Endothelial cell of umbilical vein (primary cell): ENCODE measurements around the gene DNAAF5. TPM values are rescaled to one million over a fixed set of nuclear protein-coding genes. Genes with fewer than 3 reads are reported as not detected.

Source experiments
- BruUV-seq: library from RNA; stranded (reverse); fragments of 400-500 nt; replicated peaks from 2 replicates; lab custom pipeline; 2021; lab: Mats Ljungman, UMichigan
- CTCF ChIA-PET: fragments of 300-600, 350-600 bp; sonication (Branson Sonifier 250); formaldehyde crosslinking; loops from one replicate; lab custom pipeline; 2021; ENCODE audit warnings: antibody characterized with exemption, inconsistent platforms; lab: Charles Lee
- POLR2A ChIA-PET: fragments of 300-600, 350-600 bp; sonication (Branson Sonifier 250); formaldehyde crosslinking; loops from one replicate; lab custom pipeline; 2021; ENCODE audit warnings: antibody characterized with exemption, inconsistent platforms; lab: Charles Lee
- DNase-seq: peaks from one replicate; pipeline ENCODE4 v3.0.0-alpha.2; 2011; ENCODE audit warnings: low read depth, low spot score
- FAIRE-seq: peaks from 2 replicates; lab custom pipeline; 2011; peaks lifted over from hg19 to GRCh38; lab: Jason Lieb, UNC
- H2AFZ ChIP-seq: 2 replicates; pipeline ENCODE4 v1.6.0; 2012; ENCODE audit warnings: low read depth, low read length, control low read depth, inconsistent platforms
- H3K27ac ChIP-seq: 2 replicates; pipeline ENCODE4 v1.5.1; 2011; ENCODE audit warnings: low read depth, mild to moderate bottlenecking, control low read depth, low read length, moderate library complexity; ENCODE audit not compliant: insufficient read depth
- H3K27me3 ChIP-seq, 2 experiments: 2 replicates each; pipeline versions ENCODE4 v1.6.0 to v1.6.1; 2011; ENCODE audit warnings: low read length in 2 of 2, mixed read lengths in 1 of 2; ENCODE audit not compliant: control insufficient read depth in 2 of 2, insufficient read depth in 2 of 2
- H3K36me3 ChIP-seq, 2 experiments: 2 replicates in 1 of 2; 3 replicates in 1 of 2; pipeline ENCODE4 v1.5.1; 2011; ENCODE audit warnings: low read length in 2 of 2, mild to moderate bottlenecking in 1 of 2, moderate library complexity in 1 of 2; ENCODE audit not compliant: control insufficient read depth in 2 of 2, insufficient read depth in 2 of 2; ENCODE audit errors: extremely low read depth in 1 of 2
- H3K4me1 ChIP-seq: 3 replicates; pipeline ENCODE4 v1.5.1; 2011; ENCODE audit warnings: mild to moderate bottlenecking, low read length; ENCODE audit not compliant: control insufficient read depth, insufficient read depth; ENCODE audit errors: extremely low read depth
- H3K4me2 ChIP-seq: 2 replicates; pipeline ENCODE4 v1.6.1; 2011; ENCODE audit warnings: low read length, control low read depth, mixed read lengths; ENCODE audit not compliant: insufficient read depth
- H3K4me3 ChIP-seq, 3 experiments: fragments of 200-600 bp in 1 of 3; sonication (generic), shearing (Covaris generic) in 1 of 3; replicated peaks in 1 of 3; 2 replicates each; pipeline ENCODE4 v1.5.1; 2011 to 2016; ENCODE audit warnings: control low read depth in 3 of 3, low read length in 3 of 3, mild to moderate bottlenecking in 2 of 3, inconsistent platforms in 1 of 3, low read depth in 1 of 3, moderate library complexity in 1 of 3; ENCODE audit not compliant: insufficient read depth in 1 of 3
- H3K79me2 ChIP-seq: 2 replicates; pipeline ENCODE4 v1.6.0; 2012; ENCODE audit warnings: low read length, inconsistent platforms; ENCODE audit not compliant: control insufficient read depth, insufficient read depth
- H3K9ac ChIP-seq: replicated peaks from 2 replicates; pipeline ENCODE3; 2011; ENCODE audit warnings: low read length, control low read depth; ENCODE audit not compliant: insufficient read depth; ENCODE audit errors: extremely low read depth
- H3K9me1 ChIP-seq: replicated peaks from 3 replicates; pipeline ENCODE4 v1.6.0; 2011; ENCODE audit warnings: mild to moderate bottlenecking, low read length; ENCODE audit not compliant: control insufficient read depth, insufficient read depth; ENCODE audit errors: extremely low read depth
- H3K9me3 ChIP-seq: replicated peaks from 2 replicates; pipeline ENCODE4 v1.5.1; 2012; ENCODE audit warnings: low read length, inconsistent platforms; ENCODE audit not compliant: control insufficient read depth, insufficient read depth
- H4K20me1 ChIP-seq: replicated peaks from 2 replicates; pipeline ENCODE3; 2011; ENCODE audit warnings: mild to moderate bottlenecking, low read length; ENCODE audit not compliant: control insufficient read depth, insufficient read depth; ENCODE audit errors: extremely low read depth
- FOS ChIP-seq: IDR thresholded peaks from 2 replicates; pipeline ENCODE4 v1.6.1; 2011; ENCODE audit warnings: mild to moderate bottlenecking, low read length, moderate library complexity, borderline replicate concordance; ENCODE audit not compliant: insufficient read depth
- GATA2 ChIP-seq: IDR thresholded peaks from 2 replicates; pipeline ENCODE4 v1.7.0; 2011; ENCODE audit warnings: low read depth, mild to moderate bottlenecking, moderate library complexity, mixed read lengths, low read length; ENCODE audit not compliant: insufficient read length, insufficient read depth
- POLR2AphosphoS5 ChIP-seq: IDR thresholded peaks from 2 replicates; pipeline ENCODE4 v1.6.1; 2012; ENCODE audit warnings: low read depth, mild to moderate bottlenecking, control low read depth, low read length, moderate library complexity; ENCODE audit not compliant: insufficient read depth
- dilution Hi-C: fragments of 300-500 bp; cut with MboI; formaldehyde crosslinking; loops from one replicate; pipeline ENCODE4 v1.15.0; 2019; ENCODE audit warnings: low sequenced_read_pairs; ENCODE audit not compliant: extremely low pct_ligation_motif_present
- intact Hi-C: fragments of 100-400 bp; cut with micrococcal nuclease; formaldehyde crosslinking; loops from one replicate; pipeline ENCODE4 v1.10.0; 2022
- polyA plus RNA-seq, 4 experiments: library from polyadenylated mRNA; depleted of rRNA in 3 of 4; stranded (reverse) in 3 of 4; unstranded in 1 of 4; fragments of >200 nt; gene quantifications; 2 replicates each; pipeline versions ENCODE4 v1.2.1 to v1.2.3, GENCODE V29; 2011 to 2012; ENCODE audit warnings: missing spikeins in 1 of 4
- total RNA-seq: library from RNA; stranded (reverse); gene quantifications from 2 replicates; pipeline ENCODE4 v1.2.3, GENCODE V29; 2021
- TF ChIP-seq, protein P1 (sequence below): IDR thresholded peaks from 2 replicates; pipeline ENCODE4 v1.6.1; 2011; ENCODE audit not compliant: insufficient read depth, insufficient read length
- TF ChIP-seq, protein P2 (sequence below), 2 donors: IDR thresholded peaks; 1 replicate in 1 of 2; 2 replicates in 1 of 2; pipeline ENCODE4 v1.5.1; 2011; ENCODE audit warnings: low read length in 2 of 2, mild to moderate bottlenecking in 2 of 2, moderate library complexity in 2 of 2, control low read depth in 1 of 2, inconsistent platforms in 1 of 2, low read depth in 1 of 2; ENCODE audit not compliant: insufficient read depth in 1 of 2; ENCODE audit errors: extremely low read depth in 1 of 2

Gene DNAAF5
- total and polyA plus RNA-seq, 2 donors (not counting 3 experiments of a cell fraction or from before 2014, with no cell fraction given): 49.3 to 65.5 TPM

DNA sequence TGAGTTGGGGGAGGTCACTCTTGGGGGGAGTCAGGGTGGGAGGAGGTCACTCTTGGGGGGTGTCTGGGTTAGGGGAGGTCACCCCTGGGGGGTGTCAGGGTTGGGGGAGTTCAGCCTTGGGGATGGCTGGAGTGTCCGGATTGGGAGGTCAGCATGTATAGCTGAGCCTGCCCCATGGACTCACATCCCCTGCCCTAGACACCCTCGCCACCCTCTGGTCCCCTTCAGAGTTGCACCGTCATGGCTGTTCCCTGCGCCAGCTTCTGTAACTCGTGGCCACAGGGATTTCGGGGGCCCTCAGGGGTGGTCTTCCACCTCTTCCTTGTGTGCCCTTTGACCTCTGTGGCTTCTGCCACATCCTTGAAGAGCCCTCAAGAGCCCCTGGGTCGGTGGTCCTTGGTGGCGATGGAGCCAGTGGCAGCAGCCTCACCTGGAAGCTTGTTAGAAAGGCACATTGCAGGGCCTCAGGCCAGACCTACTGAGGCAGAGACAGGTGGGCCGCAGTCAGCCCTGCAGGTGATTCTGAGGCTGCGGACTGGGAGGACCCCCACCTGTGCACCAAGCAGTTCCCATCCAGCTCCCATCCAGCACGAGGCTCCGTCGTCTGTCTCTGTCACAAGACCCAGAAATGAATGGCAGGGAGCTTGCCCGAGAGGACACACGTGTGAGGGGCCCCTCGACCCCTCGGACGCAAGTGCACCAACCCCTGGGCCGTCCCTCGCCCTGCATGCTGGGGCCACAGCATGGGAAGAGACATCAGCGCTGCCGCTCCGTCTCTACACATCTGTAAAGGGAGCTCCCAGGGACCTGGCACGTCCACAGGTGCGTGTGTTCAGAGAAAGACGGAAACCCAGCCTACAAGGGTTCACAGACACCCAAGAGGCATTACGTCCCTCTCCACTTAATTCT, 61.1 kb downstream of the DNAAF5 start:
- H3K27ac ChIP-seq: no peak overlapping the region
- no peak overlapping the region for H3K9ac ChIP-seq
- no TSS peak for BruUV-seq
- intact Hi-C loops: no loop called here
- POLR2A ChIA-PET: interaction anchor here (1.2 kb wide), 1 partner anchor 85 kb away, joined by 3 read pairs; no protein-coding TSS in a partner anchor
- dilution Hi-C loops: no loop called here
- H3K79me2 ChIP-seq: no peaks in the 10 kb centered on the region
- H3K36me3 ChIP-seq: peaks cover 2 to 17% of the 10 kb centered on the region in 2 experiments
- FAIRE-seq (no peak), DNase-seq (no peak)
- CTCF ChIA-PET: interaction anchor here (0.5 to 6.9 kb wide), 9 partner anchors 19 to 466 kb away, joined by 3 to 89 read pairs (median 3); no protein-coding TSS in a partner anchor
- no peaks in the 10 kb centered on the region for H3K27me3 ChIP-seq
- no peaks in the 10 kb centered on the region for H3K4me1 ChIP-seq
- TF ChIP-seq GATA2 (no peak), POLR2AphosphoS5 (no peak), FOS (no peak)
- TF ChIP-seq, protein P1, sequence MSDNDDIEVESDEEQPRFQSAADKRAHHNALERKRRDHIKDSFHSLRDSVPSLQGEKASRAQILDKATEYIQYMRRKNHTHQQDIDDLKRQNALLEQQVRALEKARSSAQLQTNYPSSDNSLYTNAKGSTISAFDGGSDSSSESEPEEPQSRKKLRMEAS: no peak
- TF ChIP-seq, protein P2, sequence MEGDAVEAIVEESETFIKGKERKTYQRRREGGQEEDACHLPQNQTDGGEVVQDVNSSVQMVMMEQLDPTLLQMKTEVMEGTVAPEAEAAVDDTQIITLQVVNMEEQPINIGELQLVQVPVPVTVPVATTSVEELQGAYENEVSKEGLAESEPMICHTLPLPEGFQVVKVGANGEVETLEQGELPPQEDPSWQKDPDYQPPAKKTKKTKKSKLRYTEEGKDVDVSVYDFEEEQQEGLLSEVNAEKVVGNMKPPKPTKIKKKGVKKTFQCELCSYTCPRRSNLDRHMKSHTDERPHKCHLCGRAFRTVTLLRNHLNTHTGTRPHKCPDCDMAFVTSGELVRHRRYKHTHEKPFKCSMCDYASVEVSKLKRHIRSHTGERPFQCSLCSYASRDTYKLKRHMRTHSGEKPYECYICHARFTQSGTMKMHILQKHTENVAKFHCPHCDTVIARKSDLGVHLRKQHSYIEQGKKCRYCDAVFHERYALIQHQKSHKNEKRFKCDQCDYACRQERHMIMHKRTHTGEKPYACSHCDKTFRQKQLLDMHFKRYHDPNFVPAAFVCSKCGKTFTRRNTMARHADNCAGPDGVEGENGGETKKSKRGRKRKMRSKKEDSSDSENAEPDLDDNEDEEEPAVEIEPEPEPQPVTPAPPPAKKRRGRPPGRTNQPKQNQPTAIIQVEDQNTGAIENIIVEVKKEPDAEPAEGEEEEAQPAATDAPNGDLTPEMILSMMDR (IDR thresholded peaks at IDR 0.05; ENCODE audit: extremely low read depth in 1 of 2, insufficient read depth in 1 of 2, low read depth in 1 of 2, low read length in 2 of 2): peak in 1 of 2 donors; percentile 12
- no peaks in the 10 kb centered on the region for H3K9me3 ChIP-seq
- H3K9me1 ChIP-seq: no peaks in the 10 kb centered on the region
- H2AFZ ChIP-seq: no peak overlapping the region
- no peak overlapping the region for H3K4me2 ChIP-seq
- no peaks in the 10 kb centered on the region for H4K20me1 ChIP-seq
- no peak overlapping the region for H3K4me3 ChIP-seq
